Epithelial cell of prostate (primary cell): ENCODE data around the gene TRIM47.
"Not testable (repeated sequence)": the region's sequence is repeated elsewhere in the genome, so short reads cannot be mapped to it uniquely, and the experiment has no call there.

ENCODE experiments used
- DNase-seq: peaks from one replicate; pipeline ENCODE4 v3.0.0-alpha.2; 2011; ENCODE audit warnings: low read depth, low spot score
- H3K27ac ChIP-seq: fragments of 450-650 bp; 2 replicates; pipeline ENCODE4 v1.5.1; 2017; ENCODE audit warnings: mild to moderate bottlenecking

TRIM47 gene

DNA sequence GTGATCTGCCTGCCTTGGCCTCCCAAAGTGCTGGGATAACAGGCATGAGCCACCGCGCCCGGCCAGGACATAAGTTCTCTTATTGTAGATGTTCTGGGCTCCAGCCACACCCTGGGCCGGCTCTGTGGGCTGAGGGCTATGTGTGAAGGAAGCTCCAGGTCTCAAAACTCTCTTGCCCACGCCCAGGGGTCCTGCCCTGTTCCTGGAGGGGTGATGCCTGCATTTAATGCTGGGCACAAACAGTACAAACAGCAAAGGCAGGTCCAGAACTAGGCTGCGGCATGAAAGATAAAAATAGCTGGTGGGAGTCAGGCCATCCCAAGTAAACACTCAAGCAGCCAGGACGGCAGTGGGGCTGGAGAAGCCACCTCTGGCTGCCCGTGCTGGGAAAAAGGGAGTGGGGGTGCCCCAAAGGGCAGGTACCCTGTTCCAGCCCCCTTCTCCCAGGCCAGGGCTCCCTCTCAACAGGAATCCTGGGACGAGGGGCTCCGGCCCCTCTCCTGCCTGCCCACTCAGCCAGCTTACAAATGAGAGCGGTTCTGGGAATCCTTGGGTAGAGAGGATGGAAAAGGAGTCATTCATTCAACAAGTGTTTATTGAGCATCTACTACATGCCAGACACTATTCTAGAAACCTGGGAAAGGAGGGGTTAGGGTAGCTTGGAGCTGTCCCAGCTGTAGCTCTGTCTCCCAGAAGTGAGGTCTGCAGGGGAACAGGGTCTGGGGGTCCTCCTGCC is 4.6 kb downstream of the TRIM47 start:
- peak overlapping the region; percentile 86 for H3K27ac ChIP-seq
- DNase-seq: no peak

DNA sequence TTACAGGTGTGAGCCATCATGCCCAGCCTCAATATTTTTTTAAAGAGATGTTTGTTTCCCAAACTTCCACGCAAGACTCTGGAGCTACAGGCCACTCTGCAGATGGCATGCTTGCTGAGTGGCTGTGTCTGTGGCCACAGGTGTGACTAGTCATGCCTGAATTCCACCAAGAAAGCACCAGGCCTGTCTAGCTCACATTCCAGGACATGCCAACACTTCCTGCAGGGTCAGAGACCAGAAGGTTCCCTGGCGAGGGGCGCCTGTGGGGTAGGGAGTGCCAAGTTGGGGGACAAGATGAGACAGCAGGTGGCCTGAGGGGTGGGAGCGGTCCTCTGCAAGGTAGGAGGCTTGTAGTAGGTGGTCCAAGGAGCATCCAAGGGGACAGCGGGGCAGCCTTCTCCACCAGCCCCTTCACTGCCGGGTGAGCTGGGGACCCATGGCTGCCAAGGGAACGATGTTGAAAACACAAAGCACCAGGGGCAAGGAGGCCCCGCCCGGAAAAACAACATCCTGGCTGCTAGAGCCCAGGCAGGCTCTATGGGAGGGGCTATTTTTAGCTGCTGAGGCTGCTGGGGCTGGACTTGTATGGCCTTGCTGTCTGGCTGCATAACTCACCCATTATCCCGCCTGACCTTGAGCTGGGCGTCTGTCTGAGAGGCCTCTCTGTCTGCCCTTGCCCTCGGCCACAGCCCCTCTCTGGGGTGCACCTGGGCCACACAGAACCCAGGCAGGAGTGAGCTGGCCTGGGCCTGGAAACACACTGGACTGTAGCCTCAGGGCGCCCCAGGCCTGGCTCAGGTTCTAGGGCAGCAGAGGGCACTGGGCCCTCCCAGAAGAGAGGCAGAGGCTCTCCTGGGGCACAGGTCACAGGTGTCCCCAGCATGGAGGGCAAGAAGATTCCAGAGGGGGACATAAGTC is 5.7 kb downstream of the TRIM47 start:
- peak overlapping the region; percentile 86 for H3K27ac ChIP-seq
- DNase-seq: no peak

DNA sequence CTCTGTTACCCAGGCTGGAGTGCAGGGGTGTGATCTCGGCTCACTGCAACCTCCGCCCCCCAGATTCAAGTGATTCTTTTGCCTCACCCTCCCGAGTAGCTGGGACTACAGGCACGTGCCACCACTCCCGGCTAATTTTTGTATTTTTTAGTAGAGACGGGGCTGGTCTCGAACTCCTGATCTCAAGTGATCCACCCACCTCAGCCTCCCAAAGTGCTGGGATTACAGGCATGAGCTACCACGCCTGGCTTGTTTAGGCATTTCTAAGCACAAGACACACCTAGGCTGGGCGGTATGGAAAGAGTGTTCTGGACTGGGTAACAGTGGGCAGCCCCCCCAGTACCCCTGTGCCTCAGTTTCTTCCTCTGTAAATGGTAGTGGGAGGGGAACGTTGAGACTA is 8.2 kb downstream of the TRIM47 start:
- peak overlapping the region; percentile 66 for H3K27ac ChIP-seq

DNA sequence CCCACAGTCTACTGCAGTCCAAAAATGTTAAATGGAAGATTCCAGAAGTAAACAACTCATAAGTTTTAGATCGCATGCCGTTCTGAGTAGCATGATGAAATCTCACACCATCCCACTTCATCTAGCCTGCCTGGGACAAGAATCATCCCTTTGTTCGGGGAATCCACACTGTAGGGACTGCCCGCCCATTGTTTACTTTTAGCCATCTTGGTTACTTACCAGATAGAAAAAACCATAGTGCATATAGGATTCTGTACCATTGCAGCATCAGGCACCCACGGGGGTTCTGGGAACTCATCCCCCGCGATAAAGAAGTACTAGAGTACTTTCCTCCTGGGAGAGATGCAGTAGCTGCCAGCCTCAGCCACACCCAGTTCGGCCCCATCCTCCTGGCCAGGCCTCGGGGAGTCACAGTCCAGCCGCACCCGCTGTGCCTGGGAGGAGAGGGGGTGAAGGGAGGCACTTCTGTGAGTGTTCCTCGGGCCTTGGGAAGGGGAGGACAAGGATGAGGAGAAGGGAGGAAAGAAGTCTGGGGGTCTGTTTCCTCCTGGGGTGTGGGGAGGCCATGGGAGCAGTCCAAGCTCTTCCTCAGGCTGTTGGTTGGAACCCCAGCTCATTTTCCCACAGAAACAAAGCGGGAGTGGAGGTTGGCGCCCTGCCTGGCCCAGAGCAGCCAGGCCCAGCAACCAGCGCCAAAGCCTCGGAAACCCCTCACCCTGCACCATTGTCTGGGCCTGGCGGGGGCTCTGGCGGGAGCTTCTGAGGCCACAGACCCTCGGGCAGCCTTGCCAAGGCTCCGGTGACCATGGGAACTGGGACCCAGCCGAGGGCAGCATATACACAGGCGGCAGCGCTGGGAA is 8.9 kb downstream of the TRIM47 start:
- no peak for DNase-seq
- peak overlapping the region; percentile 66 for H3K27ac ChIP-seq

More for the DNA sequence above, 8.2 kb downstream of the TRIM47 start:
- not testable (repeated sequence) for DNase-seq

DNA sequence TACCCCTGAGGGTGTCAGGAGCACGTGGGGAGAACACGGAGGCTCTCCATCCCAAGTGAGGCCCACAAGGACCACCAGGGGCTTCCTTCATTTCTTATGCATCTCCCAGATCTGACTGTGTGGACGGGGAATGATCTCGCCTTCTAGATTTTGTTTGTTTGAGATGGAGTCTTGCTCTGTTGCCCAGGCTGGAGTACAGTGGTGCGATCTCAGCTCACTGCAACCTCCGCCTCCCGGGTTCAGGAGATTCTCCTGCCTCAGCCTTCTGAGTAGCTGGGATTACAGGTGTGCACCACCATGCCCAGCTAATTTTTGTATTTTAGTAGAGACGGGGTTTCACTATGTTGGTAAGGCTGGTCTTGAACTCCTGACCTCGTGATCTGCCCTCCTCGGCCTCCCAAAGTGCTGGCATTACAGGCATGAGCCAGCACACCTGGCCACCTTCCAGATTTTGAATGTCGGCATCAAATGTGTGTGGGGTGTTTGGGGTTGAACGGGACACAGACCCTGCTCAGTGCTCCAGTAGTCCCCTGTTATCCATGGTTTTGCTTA is 9.6 kb downstream of the TRIM47 start:
- DNase-seq: not testable (repeated sequence)
- peak overlapping the region; percentile 66 for H3K27ac ChIP-seq

DNA sequence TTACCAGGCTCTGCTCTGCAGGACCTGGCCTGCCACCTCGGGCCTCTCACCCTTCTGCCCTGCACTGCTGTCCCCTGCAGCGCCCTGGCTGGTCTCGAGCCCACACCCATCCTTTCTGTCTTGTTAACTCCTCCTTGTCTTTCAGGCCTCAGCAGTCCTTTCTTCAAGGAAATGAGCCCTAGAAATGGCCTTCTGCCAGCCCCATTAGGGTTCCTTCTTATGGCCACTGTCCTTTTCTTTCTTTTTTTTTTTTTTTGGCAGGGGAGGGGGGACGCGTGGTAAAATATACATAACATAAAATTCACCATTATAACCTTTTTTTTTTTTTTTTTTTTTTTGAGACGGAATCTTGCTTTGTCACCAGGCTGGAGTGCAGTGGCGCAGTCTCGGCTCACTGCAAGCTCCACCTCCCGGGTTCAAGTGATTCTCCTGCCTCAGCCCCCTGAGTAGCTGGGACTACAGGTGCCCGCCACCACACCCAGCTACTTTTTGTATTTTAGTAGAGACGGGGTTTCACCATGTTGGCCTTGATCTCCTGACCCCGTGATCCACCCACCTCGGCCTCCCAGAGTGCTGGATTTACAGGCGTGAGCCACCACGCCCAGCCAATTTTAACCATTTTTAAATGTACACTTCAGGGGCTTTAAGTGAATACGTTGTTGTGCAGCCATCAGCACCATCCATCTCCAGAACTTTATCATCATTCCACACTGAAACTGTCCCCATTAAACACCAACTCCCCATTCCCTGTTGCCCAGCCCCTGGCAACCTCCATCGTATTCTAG is 12.8 kb downstream of the TRIM47 start:
- not testable (repeated sequence) for H3K27ac ChIP-seq, DNase-seq

DNA sequence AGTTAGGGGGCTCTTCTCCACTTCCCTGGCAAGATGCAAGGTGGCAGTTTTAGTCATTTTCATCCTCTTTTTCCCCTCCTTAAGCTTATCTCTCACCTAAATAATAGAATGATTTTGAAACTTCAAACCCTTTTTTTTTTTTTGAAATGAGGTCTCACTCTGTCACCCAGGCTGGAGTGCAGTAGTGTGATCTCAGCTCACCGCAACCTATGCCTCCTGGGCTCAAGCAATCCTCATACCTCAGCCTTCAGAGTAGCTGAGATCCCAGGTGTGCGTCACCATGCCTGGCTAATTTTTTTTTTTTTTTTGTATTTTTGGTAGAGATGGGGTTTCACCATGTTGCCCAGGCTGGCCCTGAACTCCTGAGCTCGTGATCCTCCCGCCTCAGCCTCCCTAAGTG is 13.5 kb downstream of the TRIM47 start:
- not testable (repeated sequence) for DNase-seq, H3K27ac ChIP-seq

DNA sequence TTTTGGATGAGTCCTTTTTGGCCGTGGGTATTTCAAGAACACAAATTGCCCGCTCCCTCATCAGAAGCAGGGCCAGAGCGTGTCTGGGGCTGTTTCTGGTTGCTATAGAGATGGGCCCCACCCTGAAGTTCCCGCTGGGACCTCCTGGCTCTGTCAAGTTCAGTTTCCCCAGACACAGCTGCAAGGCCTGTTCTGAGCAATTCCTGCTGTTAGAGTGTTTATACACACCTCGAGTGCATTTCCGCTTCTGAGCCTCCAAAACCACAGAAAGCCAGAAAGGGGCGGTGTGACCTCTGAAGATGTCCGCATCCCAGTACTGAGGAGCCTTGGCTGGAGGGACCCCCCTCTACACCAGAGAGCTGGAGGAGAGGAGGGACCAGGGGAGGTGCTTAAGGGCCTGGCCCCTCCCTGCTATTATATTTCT is 13.9 kb downstream of the TRIM47 start:
- DNase-seq: no peak
- H3K27ac ChIP-seq: no peak overlapping the region

DNA sequence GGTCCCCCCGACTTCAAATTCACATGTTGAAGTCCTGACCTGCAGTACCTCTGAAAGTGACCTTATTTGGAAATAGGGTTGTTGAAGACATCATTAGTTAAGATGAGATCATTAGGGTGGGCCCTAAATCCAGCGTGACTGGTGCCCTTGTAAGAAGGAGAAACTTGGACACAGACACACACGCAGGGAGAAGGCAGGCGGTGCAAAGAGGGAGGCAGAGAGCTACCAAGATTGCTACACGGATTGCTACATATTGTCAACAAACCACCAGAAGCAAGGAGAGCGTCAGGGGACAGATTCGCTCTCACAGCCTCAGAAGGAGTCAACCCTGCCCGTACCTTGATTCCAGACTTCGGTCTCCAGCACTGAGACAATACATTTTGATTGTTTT is 16.5 kb downstream of the TRIM47 start:
- H3K27ac ChIP-seq: no peak overlapping the region
- DNase-seq: no peak

DNA sequence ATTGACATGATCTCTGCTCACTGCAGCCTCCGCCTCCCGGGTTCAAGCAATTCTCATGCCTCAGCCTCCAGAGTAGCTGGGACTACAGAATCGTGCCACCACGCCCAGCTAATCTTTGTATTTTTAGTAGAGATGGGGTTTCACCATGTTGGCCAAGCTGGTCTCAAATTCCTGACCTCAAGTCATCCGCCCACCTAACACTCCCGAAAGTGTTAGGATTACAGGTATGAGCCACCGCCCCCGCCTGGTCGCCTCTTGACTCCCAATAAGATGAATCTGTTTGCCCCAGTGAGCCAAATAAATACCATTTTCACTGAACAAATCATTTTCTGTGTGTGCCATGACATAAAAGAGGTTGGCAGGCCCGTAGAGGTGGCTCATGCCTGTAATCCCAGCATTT is 19.0 kb downstream of the TRIM47 start:
- H3K27ac ChIP-seq, DNase-seq: not testable (repeated sequence)

DNA sequence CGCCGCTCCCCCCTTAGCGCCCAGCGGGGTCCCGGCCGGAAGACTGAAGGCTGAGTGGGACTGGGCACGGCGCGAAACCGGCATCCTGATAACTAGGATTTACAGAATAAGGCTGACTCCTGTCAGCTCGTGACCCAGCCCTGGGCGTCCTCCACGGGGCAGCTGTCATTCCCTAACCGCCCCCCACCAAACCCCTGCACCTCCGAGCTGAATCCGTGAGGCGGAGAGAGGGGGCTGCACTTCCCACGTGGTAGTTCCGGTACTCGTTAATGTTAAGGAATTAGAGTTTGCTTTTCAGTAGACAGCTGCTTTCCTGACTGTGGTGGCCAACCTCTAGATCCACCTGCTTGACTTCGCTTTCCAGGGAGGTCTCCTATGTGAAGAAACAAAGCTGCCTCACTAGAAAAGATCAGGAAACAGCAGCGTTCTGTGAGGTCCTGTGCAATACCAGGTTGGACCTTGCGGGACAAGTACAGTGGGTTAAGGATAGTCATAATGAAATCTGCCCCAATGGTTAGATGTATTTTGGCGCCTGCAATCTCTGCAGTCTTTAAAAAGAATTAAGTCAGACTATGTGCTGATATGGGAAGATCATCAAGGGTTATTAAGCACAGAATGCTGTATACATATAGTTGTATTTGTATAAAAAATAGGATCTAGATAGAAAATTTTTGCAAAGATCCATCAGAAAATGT is 22.2 kb downstream of the TRIM47 start:
- peak overlapping the region; percentile 83 for H3K27ac ChIP-seq
- DNase-seq: no peak

DNA sequence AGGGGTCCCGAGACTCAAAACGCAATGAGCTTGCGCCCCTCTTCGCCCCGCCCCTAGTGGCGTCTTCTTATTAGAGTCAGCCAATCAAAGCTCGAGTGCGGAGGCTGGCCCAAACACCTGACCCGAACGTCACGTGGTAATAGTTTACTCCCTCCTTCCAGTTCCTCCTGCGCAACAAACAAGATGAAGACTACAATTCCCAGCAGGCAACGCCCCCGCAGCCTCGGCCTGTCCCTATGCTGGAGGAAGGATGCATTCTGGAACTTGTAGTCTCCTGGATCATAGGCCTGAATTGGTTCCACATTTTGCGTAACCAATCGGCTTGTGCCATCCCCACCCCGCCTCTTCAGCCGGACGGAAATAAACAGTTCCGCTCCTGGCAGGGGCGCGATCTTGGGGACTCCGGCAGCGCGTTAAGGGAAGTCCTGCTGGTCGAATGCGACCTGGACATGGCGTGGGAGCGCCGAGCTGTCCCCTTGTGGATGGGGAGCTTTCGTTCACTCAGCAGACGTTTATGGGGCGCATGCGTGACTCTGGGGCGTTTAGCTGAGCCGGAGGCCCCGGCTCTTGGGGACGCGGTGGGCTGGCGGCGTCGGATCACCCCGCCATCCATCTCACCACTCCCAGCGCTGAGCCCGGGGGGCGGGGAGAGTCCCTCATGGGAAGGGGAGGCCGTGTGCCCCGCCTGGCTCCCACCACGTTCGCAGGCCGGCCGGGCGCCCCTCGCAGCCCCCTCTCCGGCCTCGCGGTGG is 22.9 kb downstream of the TRIM47 start, which contains the start of gene WBP2:
TSS of gene WBP2 (minus strand) at position 26 of the 752 bp plus-strand sequence. CDS start 38 bp downstream, outside the sequence.
- DNase-seq: peak; percentile 99
- peak within 1 kb of the TSS; percentile 83 for H3K27ac ChIP-seq

DNA sequence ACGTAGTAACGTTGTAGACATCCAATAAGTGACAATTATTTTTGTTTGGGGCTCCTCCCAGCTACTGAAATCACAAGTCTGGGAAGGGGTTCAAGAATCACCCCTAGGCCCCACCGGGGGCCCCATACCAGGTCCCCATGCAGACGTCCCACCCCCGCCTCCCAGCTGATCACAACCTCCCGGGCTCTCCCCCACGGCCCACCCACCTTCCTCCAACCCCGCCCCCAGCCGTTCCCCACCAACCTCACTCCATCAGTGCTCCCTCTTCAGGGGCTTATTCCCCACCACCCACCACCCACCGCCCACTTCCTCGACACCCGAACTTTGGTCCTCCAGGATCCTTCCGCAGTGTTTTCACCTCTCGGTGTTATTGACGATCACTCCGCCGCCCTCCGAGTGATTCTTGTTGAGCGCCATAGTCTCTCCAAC is 23.5 kb downstream of the TRIM47 start:
- peak overlapping the region; percentile 83 for H3K27ac ChIP-seq
- no peak for DNase-seq

DNA sequence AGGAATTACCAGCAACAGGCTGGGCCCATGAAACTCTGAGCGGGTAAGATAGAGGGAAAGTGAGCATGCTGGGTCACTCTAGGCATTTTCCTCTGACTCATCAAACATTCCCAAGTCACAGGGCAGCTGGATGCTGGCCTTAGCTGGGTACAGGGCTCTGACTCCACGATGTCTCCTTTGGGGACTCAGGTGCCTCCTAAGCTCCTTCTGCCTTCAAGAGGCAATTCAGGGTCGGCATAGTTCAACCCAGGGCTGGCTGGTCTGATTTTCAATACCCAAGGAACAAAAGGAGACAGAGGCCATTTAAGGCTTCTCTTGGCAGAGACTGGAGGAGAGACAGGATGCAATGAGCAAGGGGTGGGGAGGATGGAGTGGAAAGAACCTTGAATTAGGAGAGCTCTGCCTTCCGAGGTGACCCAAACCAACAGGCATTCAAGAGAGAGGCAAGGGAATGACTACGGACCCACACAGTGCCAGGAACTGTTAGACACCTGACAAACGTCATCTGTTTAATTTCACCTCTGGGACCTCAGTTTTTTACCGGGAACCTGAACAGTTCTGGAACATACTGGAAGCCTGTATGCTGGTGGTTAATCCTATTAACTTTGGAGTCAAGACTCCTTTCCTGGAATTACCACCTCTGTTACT is 24.2 kb downstream of the TRIM47 start:
- H3K27ac ChIP-seq: peak overlapping the region; percentile 83
- no peak for DNase-seq

DNA sequence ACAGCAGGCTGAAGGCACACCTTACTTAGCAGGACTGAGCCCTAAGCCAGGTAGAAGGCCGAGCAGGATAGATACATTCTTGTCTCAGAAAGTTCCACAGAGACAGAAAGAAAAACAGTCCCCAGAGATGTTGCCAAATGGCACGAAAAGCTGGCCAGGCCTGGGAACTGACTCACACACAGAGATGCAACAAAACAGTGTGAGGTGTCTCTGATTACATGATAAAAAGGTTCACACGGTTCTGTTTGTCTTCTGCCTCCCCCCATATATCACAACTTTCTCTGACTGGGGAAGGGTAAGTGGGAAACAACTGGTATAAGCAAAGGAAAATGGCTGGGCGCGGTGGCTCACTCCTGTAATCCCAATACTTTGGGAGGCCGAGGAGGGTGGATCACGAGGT is 24.9 kb downstream of the TRIM47 start:
- H3K27ac ChIP-seq: peak overlapping the region; percentile 83
- no peak for DNase-seq

DNA sequence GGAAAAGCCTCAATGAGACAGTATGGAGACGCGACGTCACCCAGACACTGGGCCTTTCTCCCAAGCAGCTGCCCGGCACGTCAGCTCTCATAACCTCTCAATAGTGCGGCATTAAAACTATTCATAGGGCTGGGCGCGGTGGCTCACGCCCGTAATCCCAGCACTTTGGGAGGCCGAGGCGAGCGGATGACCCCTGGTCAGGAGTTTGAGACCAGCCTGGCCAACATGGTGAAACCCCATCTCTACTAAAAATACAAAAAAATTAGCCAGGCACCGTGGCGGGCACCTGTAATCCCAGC is 26.7 kb downstream of the TRIM47 start:
- not testable (repeated sequence) for DNase-seq, H3K27ac ChIP-seq

DNA sequence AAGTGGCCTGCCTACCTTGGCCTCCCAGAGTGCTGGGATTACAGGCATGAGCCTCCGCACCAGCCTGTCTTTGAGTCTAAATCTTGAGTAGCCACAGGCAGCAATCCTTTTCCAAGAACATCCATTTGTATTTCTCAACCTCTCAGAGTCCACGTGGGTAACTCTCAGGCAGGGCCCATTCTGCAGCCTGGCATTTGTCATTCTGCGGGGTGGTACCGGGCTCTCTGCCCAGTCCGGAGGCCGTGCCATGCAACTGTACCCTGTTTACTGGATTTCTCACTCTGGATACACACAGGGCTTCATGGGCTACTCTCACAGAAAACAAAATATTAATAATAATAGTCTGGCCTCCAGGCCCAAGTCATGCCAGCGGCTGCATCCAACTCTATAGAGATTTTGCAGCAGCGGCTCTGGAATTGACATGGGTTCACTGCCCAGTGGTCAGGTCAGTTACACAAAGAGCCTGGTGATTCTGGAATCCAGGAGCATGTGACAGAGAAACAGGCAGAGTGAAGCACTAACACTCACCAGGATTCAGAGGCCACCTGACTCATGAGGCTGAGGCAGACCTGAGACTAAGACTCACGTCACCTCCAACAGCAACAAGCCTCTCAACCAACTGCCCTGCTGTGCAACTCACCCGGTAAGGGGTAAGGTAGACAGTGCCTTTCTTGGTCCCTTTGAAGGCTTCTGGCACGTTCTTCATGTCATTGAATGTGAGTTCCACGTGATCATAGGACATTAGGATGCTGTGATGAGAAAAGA is 27.3 kb downstream of the TRIM47 start:
- no peak overlapping the region for H3K27ac ChIP-seq
- no peak for DNase-seq
